WTC11 (cell line): ENCODE measurements around the gene C10orf95.

Experiments
- ESRRA ChIP-seq: sonication (generic); formaldehyde crosslinking; IDR thresholded peaks from 2 replicates; pipeline ENCODE4 v1.8.1; 2022; ENCODE audit warnings: mild to moderate bottlenecking, missing genetic modification reagents, borderline replicate concordance
- FOXK1 ChIP-seq: sonication (generic); formaldehyde crosslinking; IDR thresholded peaks from 2 replicates; pipeline ENCODE4 v1.8.0; 2022; ENCODE audit warnings: mild to moderate bottlenecking, moderate library complexity, missing genetic modification reagents
- KAT7 ChIP-seq: sonication (generic); formaldehyde crosslinking; IDR thresholded peaks from 2 replicates; pipeline ENCODE4 v1.8.1; 2023; ENCODE audit warnings: missing genetic modification reagents, mild to moderate bottlenecking, borderline replicate concordance
- MAX ChIP-seq: sonication (generic); formaldehyde crosslinking; IDR thresholded peaks from 2 replicates; pipeline ENCODE4 v1.8.0; 2022; ENCODE audit warnings: mild to moderate bottlenecking, missing genetic modification reagents
- PRRX2 ChIP-seq: fragments of 250-450 bp; sonication (Bioruptor Pico); IDR thresholded peaks from 2 replicates; pipeline ENCODE4 v1.8.0; 2021; ENCODE audit warnings: mild to moderate bottlenecking
- RORB ChIP-seq: fragments of 250-450 bp; sonication (Bioruptor Pico); IDR thresholded peaks from 2 replicates; pipeline ENCODE4 v1.9.0; 2021; ENCODE audit warnings: mild to moderate bottlenecking
- STAT6 ChIP-seq: sonication (generic); formaldehyde crosslinking; conservative IDR thresholded peaks from 2 replicates; pipeline ENCODE4 v1.8.1; 2023; ENCODE audit warnings: mild to moderate bottlenecking, low read depth, missing genetic modification reagents, moderate library complexity
- ZNF138 ChIP-seq: sonication (generic); formaldehyde crosslinking; conservative IDR thresholded peaks from 2 replicates; pipeline ENCODE4 v1.8.1; 2022; ENCODE audit warnings: mild to moderate bottlenecking, moderate library complexity, missing genetic modification reagents
- ZNF232 ChIP-seq: sonication (generic); formaldehyde crosslinking; IDR thresholded peaks from 2 replicates; pipeline ENCODE4 v1.8.0; 2022; ENCODE audit warnings: mild to moderate bottlenecking, missing genetic modification reagents
- TF ChIP-seq, protein P1 (sequence below): fragments of 200-600 bp; IDR thresholded peaks from 2 replicates; pipeline ENCODE4 v1.8.0; 2022; ENCODE audit warnings: antibody characterized with exemption
- TF ChIP-seq, protein P2 (sequence below): sonication (generic); formaldehyde crosslinking; IDR thresholded peaks from 2 replicates; pipeline ENCODE4 v1.8.0; 2023; ENCODE audit warnings: missing genetic modification reagents, mild to moderate bottlenecking, borderline replicate concordance
- TF ChIP-seq, protein P3 (sequence below): sonication (generic); formaldehyde crosslinking; IDR thresholded peaks from 2 replicates; pipeline ENCODE4 v1.8.0; 2022; ENCODE audit warnings: mild to moderate bottlenecking, missing genetic modification reagents

GRCh38 chr10:102421757-102422512, 29.4 kb downstream of the C10orf95 start:
- TF ChIP-seq ZNF232 (no peak), RORB (CRISPR knock-in tag) (no peak), FOXK1 (CRISPR knock-in tag) (no peak; the same call in 1 of the 2 replicates), ESRRA (no peak), MAX (CRISPR knock-in tag) (no peak), ZNF138 (CRISPR knock-in tag) (no peak), KAT7 (CRISPR knock-in tag) (no peak), STAT6 (CRISPR knock-in tag) (no peak), PRRX2 (CRISPR knock-in tag) (no peak)
- TF ChIP-seq, protein P1, sequence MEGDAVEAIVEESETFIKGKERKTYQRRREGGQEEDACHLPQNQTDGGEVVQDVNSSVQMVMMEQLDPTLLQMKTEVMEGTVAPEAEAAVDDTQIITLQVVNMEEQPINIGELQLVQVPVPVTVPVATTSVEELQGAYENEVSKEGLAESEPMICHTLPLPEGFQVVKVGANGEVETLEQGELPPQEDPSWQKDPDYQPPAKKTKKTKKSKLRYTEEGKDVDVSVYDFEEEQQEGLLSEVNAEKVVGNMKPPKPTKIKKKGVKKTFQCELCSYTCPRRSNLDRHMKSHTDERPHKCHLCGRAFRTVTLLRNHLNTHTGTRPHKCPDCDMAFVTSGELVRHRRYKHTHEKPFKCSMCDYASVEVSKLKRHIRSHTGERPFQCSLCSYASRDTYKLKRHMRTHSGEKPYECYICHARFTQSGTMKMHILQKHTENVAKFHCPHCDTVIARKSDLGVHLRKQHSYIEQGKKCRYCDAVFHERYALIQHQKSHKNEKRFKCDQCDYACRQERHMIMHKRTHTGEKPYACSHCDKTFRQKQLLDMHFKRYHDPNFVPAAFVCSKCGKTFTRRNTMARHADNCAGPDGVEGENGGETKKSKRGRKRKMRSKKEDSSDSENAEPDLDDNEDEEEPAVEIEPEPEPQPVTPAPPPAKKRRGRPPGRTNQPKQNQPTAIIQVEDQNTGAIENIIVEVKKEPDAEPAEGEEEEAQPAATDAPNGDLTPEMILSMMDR = no peak
- TF ChIP-seq, protein P2, sequence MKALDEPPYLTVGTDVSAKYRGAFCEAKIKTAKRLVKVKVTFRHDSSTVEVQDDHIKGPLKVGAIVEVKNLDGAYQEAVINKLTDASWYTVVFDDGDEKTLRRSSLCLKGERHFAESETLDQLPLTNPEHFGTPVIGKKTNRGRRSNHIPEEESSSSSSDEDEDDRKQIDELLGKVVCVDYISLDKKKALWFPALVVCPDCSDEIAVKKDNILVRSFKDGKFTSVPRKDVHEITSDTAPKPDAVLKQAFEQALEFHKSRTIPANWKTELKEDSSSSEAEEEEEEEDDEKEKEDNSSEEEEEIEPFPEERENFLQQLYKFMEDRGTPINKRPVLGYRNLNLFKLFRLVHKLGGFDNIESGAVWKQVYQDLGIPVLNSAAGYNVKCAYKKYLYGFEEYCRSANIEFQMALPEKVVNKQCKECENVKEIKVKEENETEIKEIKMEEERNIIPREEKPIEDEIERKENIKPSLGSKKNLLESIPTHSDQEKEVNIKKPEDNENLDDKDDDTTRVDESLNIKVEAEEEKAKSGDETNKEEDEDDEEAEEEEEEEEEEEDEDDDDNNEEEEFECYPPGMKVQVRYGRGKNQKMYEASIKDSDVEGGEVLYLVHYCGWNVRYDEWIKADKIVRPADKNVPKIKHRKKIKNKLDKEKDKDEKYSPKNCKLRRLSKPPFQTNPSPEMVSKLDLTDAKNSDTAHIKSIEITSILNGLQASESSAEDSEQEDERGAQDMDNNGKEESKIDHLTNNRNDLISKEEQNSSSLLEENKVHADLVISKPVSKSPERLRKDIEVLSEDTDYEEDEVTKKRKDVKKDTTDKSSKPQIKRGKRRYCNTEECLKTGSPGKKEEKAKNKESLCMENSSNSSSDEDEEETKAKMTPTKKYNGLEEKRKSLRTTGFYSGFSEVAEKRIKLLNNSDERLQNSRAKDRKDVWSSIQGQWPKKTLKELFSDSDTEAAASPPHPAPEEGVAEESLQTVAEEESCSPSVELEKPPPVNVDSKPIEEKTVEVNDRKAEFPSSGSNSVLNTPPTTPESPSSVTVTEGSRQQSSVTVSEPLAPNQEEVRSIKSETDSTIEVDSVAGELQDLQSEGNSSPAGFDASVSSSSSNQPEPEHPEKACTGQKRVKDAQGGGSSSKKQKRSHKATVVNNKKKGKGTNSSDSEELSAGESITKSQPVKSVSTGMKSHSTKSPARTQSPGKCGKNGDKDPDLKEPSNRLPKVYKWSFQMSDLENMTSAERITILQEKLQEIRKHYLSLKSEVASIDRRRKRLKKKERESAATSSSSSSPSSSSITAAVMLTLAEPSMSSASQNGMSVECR = no peak; the same call in 1 of the 2 replicates
- TF ChIP-seq, protein P3, sequence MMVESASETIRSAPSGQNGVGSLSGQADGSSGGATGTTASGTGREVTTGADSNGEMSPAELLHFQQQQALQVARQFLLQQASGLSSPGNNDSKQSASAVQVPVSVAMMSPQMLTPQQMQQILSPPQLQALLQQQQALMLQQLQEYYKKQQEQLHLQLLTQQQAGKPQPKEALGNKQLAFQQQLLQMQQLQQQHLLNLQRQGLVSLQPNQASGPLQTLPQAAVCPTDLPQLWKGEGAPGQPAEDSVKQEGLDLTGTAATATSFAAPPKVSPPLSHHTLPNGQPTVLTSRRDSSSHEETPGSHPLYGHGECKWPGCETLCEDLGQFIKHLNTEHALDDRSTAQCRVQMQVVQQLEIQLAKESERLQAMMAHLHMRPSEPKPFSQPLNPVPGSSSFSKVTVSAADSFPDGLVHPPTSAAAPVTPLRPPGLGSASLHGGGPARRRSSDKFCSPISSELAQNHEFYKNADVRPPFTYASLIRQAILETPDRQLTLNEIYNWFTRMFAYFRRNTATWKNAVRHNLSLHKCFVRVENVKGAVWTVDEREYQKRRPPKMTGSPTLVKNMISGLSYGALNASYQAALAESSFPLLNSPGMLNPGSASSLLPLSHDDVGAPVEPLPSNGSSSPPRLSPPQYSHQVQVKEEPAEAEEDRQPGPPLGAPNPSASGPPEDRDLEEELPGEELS = 0 out of 2 replicates have a peak, but pooled peaks have one; percentile 27
